HepG2 (cell line): ENCODE data around the gene DTHD1.

Source experiments
- DPF2 ChIP-seq: sonication (generic); formaldehyde crosslinking; IDR thresholded peaks from 2 replicates; pipeline ENCODE4 v1.4.0; 2020; ENCODE audit warnings: mild to moderate bottlenecking, low read depth, missing genetic modification reagents, borderline replicate concordance
- KDM1A ChIP-seq: IDR thresholded peaks from 2 replicates; pipeline ENCODE4 v1.6.1; 2016; ENCODE audit warnings: missing compliant biosample characterization
- KDM5A ChIP-seq: fragments of 200-600 bp; sonication (generic); IDR thresholded peaks from 2 replicates; pipeline ENCODE4 v1.7.0; 2018; ENCODE audit warnings: antibody characterized with exemption, mild to moderate bottlenecking, low read length, borderline replicate concordance
- NAIF1 ChIP-seq: sonication (generic); formaldehyde crosslinking; IDR thresholded peaks from 2 replicates; pipeline ENCODE4 v1.5.0; 2020; ENCODE audit warnings: mild to moderate bottlenecking, missing genetic modification reagents, borderline replicate concordance
- SP1 ChIP-seq, 2 experiments: fragments of 450-650 bp in 1 of 2; sonication (generic) in 1 of 2; formaldehyde crosslinking in 1 of 2; IDR thresholded peaks; 2 replicates each; pipeline versions ENCODE4 v1.4.0 to v1.6.1; 2016 to 2020; ENCODE audit warnings: missing genetic modification reagents in 1 of 2
- ZEB1 ChIP-seq: IDR thresholded peaks from 2 replicates; pipeline ENCODE4 v1.6.1; 2012; ENCODE audit warnings: mild to moderate bottlenecking, low read depth, inconsistent platforms; ENCODE audit not compliant: insufficient replicate concordance
- ZNF317 ChIP-seq: sonication (generic); formaldehyde crosslinking; IDR thresholded peaks from 2 replicates; pipeline ENCODE4 v1.5.0; 2020; ENCODE audit warnings: mild to moderate bottlenecking, missing genetic modification reagents
- ZNF431 ChIP-seq: sonication (generic); formaldehyde crosslinking; IDR thresholded peaks from 2 replicates; pipeline ENCODE4 v1.9.0; 2022; ENCODE audit warnings: missing genetic modification reagents, low read depth, mild to moderate bottlenecking, borderline replicate concordance
- TF ChIP-seq, protein P1 (sequence below): sonication (generic); formaldehyde crosslinking; IDR thresholded peaks from 2 replicates; pipeline ENCODE4 v1.9.0; 2021; ENCODE audit warnings: missing genetic modification reagents, borderline replicate concordance
- TF ChIP-seq, protein P2 (sequence below): sonication (generic); formaldehyde crosslinking; IDR thresholded peaks from 2 replicates; pipeline ENCODE4 v1.5.0; 2020; ENCODE audit warnings: mild to moderate bottlenecking, missing genetic modification reagents
- TF ChIP-seq, protein P3 (sequence below): sonication (generic); formaldehyde crosslinking; IDR thresholded peaks from 2 replicates; pipeline ENCODE4 v1.5.0; 2020; ENCODE audit warnings: mild to moderate bottlenecking, missing genetic modification reagents, moderate library complexity

DNA sequence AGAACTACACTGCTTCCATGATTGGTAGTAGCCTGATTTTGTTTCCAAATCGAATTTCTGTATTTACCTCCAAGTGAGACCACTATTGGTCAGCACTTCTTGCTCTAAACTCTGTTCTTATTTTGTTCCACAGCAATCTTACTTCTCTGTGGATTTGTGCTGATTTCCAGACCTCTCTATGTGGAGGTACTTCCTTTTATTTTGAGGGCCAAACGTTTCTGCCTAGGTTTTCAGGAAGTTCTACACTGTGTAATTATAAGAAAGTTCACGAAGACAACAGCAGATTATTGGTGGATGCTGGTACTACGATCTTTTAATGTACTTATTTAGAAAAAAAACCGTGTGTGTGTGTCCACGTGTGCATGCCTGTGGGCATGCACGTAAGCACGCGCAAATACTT lies 46.7 kb downstream of the DTHD1 start:
- TF ChIP-seq ZNF431 (CRISPR knock-in tag) (no peak), ZNF317 (no peak), KDM5A (no peak), DPF2 (CRISPR knock-in tag) (no peak), KDM1A (no peak), ZEB1 (no peak), SP1 (IDR thresholded peaks at IDR 0.05) (no peak), SP1 (CRISPR knock-in tag; IDR thresholded peaks at IDR 0.05) (no peak), NAIF1 (no peak)
- TF ChIP-seq, protein P1, sequence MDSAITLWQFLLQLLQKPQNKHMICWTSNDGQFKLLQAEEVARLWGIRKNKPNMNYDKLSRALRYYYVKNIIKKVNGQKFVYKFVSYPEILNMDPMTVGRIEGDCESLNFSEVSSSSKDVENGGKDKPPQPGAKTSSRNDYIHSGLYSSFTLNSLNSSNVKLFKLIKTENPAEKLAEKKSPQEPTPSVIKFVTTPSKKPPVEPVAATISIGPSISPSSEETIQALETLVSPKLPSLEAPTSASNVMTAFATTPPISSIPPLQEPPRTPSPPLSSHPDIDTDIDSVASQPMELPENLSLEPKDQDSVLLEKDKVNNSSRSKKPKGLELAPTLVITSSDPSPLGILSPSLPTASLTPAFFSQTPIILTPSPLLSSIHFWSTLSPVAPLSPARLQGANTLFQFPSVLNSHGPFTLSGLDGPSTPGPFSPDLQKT (CRISPR knock-in tag) = no peak
- TF ChIP-seq, protein P2, sequence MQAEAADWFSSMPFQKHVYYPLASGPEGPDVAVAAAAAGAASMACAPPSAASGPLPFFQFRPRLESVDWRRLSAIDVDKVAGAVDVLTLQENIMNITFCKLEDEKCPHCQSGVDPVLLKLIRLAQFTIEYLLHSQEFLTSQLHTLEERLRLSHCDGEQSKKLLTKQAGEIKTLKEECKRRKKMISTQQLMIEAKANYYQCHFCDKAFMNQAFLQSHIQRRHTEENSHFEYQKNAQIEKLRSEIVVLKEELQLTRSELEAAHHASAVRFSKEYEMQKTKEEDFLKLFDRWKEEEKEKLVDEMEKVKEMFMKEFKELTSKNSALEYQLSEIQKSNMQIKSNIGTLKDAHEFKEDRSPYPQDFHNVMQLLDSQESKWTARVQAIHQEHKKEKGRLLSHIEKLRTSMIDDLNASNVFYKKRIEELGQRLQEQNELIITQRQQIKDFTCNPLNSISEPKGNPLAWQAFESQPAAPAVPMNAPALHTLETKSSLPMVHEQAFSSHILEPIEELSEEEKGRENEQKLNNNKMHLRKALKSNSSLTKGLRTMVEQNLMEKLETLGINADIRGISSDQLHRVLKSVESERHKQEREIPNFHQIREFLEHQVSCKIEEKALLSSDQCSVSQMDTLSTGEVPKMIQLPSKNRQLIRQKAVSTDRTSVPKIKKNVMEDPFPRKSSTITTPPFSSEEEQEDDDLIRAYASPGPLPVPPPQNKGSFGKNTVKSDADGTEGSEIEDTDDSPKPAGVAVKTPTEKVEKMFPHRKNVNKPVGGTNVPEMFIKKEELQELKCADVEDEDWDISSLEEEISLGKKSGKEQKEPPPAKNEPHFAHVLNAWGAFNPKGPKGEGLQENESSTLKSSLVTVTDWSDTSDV (CRISPR knock-in tag) = no peak
- TF ChIP-seq, protein P3, sequence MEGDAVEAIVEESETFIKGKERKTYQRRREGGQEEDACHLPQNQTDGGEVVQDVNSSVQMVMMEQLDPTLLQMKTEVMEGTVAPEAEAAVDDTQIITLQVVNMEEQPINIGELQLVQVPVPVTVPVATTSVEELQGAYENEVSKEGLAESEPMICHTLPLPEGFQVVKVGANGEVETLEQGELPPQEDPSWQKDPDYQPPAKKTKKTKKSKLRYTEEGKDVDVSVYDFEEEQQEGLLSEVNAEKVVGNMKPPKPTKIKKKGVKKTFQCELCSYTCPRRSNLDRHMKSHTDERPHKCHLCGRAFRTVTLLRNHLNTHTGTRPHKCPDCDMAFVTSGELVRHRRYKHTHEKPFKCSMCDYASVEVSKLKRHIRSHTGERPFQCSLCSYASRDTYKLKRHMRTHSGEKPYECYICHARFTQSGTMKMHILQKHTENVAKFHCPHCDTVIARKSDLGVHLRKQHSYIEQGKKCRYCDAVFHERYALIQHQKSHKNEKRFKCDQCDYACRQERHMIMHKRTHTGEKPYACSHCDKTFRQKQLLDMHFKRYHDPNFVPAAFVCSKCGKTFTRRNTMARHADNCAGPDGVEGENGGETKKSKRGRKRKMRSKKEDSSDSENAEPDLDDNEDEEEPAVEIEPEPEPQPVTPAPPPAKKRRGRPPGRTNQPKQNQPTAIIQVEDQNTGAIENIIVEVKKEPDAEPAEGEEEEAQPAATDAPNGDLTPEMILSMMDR (CRISPR knock-in tag) = no peak
